Neural crest cell (in vitro differentiated cells): ENCODE measurements around the gene SCYGR8. TPM values are rescaled to one million over a fixed set of nuclear protein-coding genes. Genes with fewer than 3 reads are reported as not detected.

ENCODE experiments used
- DNase-seq: peaks from one replicate; pipeline ENCODE4 v3.0.0; 2021; ENCODE audit warnings: low read depth, mixed read lengths, low spot score
- H3K27ac Mint-ChIP-seq: one replicate; pipeline ENCODE4 v1.8.0; 2021; ENCODE audit warnings: mild to moderate bottlenecking, mixed read lengths; ENCODE audit not compliant: unreplicated experiment
- H3K27me3 Mint-ChIP-seq: 2 replicates; pipeline ENCODE4 v1.8.0; 2021; ENCODE audit warnings: low read depth, mild to moderate bottlenecking, mixed read lengths
- H3K36me3 Mint-ChIP-seq: 2 replicates; pipeline ENCODE4 v1.8.0; 2021; ENCODE audit warnings: low read depth, mild to moderate bottlenecking, mixed read lengths
- H3K4me1 Mint-ChIP-seq: 2 replicates; pipeline ENCODE4 v1.8.0; 2021; ENCODE audit warnings: mixed read lengths
- H3K4me3 Mint-ChIP-seq: one replicate; pipeline ENCODE4 v1.8.0; 2021; ENCODE audit warnings: mild to moderate bottlenecking, mixed read lengths
- H3K9me3 Mint-ChIP-seq: 2 replicates; pipeline ENCODE4 v1.8.0; 2021; ENCODE audit warnings: mixed read lengths
- CTCF ChIP-seq: fragments of 200-600 bp; sonication (generic); conservative IDR thresholded peaks from 2 replicates; pipeline ENCODE4 v1.5.0; 2021; ENCODE audit warnings: antibody characterized with exemption, mild to moderate bottlenecking
- total RNA-seq: library from RNA; stranded (reverse); gene quantifications from 2 replicates; pipeline ENCODE4 v1.2.1, GENCODE V29; 2021

SCYGR8 gene
- total RNA-seq, 1 donor from 2014 or later, result not detected

GRCh38 chr2:227706859-227707258 is 38.8 kb upstream of the SCYGR8 start:
- Mint-ChIP-seq H3K9me3 (no peaks in the 10 kb centered on the region), H3K27me3 (peaks cover 2% of the 10 kb centered on the region), H3K36me3 (no peaks in the 10 kb centered on the region), H3K4me1 (no peaks in the 10 kb centered on the region), H3K27ac (no peak overlapping the region), H3K4me3 (no peak overlapping the region)
- no peak for DNase-seq
- no peak for TF ChIP-seq CTCF

GRCh38 chr2:227707390-227707789 is 38.3 kb upstream of the SCYGR8 start:
- H3K36me3 Mint-ChIP-seq, result no peaks in the 10 kb centered on the region
- H3K4me3 Mint-ChIP-seq, result no peak overlapping the region
- no peak for DNase-seq
- H3K4me1 Mint-ChIP-seq, result no peaks in the 10 kb centered on the region
- no peak overlapping the region for H3K27ac Mint-ChIP-seq
- no peak for TF ChIP-seq CTCF
- H3K9me3 Mint-ChIP-seq, result no peaks in the 10 kb centered on the region
- H3K27me3 Mint-ChIP-seq, result peaks cover 2% of the 10 kb centered on the region

GRCh38 chr2:227710986-227711385 is 34.7 kb upstream of the SCYGR8 start:
- H3K27ac Mint-ChIP-seq, result no peak overlapping the region
- peaks cover 4% of the 10 kb centered on the region for H3K27me3 Mint-ChIP-seq
- H3K4me3 Mint-ChIP-seq, result no peak overlapping the region
- TF ChIP-seq CTCF, result no peak
- no peaks in the 10 kb centered on the region for H3K9me3 Mint-ChIP-seq
- DNase-seq, result no peak
- no peaks in the 10 kb centered on the region for H3K4me1 Mint-ChIP-seq
- H3K36me3 Mint-ChIP-seq, result no peaks in the 10 kb centered on the region

- peaks cover 4% of the 10 kb centered on the region for H3K4me1 Mint-ChIP-seq
- TF ChIP-seq CTCF, result no peak
- H3K4me3 Mint-ChIP-seq, result no peak overlapping the region
- H3K9me3 Mint-ChIP-seq, result no peaks in the 10 kb centered on the region
- H3K36me3 Mint-ChIP-seq, result no peaks in the 10 kb centered on the region
- no peak for DNase-seq
- no peak overlapping the region for H3K27ac Mint-ChIP-seq
- H3K27me3 Mint-ChIP-seq, result peaks cover 23% of the 10 kb centered on the region
These were observed 32.4 kb upstream of the SCYGR8 start for GRCh38 chr2:227713291-227713690.

GRCh38 chr2:227716501-227716900 is 29.2 kb upstream of the SCYGR8 start:
- DNase-seq, result no peak
- Mint-ChIP-seq H3K27ac (no peak overlapping the region), H3K9me3 (no peaks in the 10 kb centered on the region), H3K36me3 (no peaks in the 10 kb centered on the region), H3K4me1 (peaks cover 4% of the 10 kb centered on the region), H3K27me3 (peaks cover 23% of the 10 kb centered on the region), H3K4me3 (no peak overlapping the region)
- TF ChIP-seq CTCF, result no peak
